AG04450 (cell line): ENCODE results near the gene GPX1. TPM values are rescaled to one million over a fixed set of nuclear protein-coding genes. Genes with fewer than 3 reads are reported as not detected.

Experiments
- CTCF ChIA-PET: fragments of 300-600, 350-600 bp; formaldehyde crosslinking; extraction: SDS; loops from one replicate; lab custom pipeline; 2022; ENCODE audit warnings: antibody characterized with exemption, inconsistent platforms; lab: Charles Lee
- POLR2A ChIA-PET: fragments of 350-600 bp; formaldehyde crosslinking; extraction: SDS; loops from one replicate; lab custom pipeline; 2021; ENCODE audit warnings: antibody characterized with exemption, inconsistent platforms; lab: Yijun Ruan, JAX
- DNase-seq: peaks from one replicate; pipeline ENCODE4 v3.0.0-alpha.2; 2011; ENCODE audit warnings: low read depth, low spot score
- H3K27ac ChIP-seq: one replicate; pipeline ENCODE4 v1.5.1; 2012; ENCODE audit warnings: low read depth, low read length, control low read depth
- H3K27me3 ChIP-seq: one replicate; pipeline ENCODE4 v1.6.0; 2012; ENCODE audit warnings: low read length; ENCODE audit not compliant: control insufficient read depth, insufficient read depth
- H3K4me3 ChIP-seq: 2 replicates; pipeline ENCODE4 v1.5.1; 2011; ENCODE audit warnings: mild to moderate bottlenecking, low read depth, low read length, control low read depth
- H3K9me3 ChIP-seq: 2 replicates; pipeline ENCODE4 v1.5.1; 2012; ENCODE audit warnings: low read length; ENCODE audit not compliant: control insufficient read depth, insufficient read depth
- polyA plus RNA-seq: library from polyadenylated mRNA; depleted of rRNA; stranded (reverse); fragments of >200 nt; gene quantifications from 2 replicates; pipeline ENCODE4 v1.2.3, GENCODE V29; 2011; rRNA removed
- TF ChIP-seq, protein P1 (sequence below): IDR thresholded peaks from 2 replicates; pipeline ENCODE4 v1.5.1; 2011; ENCODE audit warnings: low read depth, low read length, control low read depth, inconsistent platforms

Gene GPX1
- polyA plus RNA-seq, 1 experiment = 434 TPM

DNA sequence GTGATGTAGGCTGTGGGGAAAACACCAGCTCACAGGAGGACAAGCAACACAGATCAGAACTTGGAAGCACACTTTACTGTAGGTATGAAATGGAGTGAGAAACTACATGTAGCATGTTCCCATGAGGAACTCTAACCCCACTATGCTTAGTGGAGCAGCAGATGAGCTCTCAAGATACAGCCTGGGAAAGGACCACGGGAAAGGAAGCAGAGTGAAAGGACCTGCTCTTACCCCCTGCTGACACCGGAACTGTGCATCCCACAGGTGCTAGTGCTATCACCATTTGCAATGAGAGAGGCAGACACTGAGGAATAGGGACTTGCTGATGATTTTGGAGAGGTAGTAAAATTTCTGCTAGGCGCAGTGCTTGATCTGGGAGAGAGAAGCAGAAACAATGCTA is 46.9 kb downstream of the GPX1 start:
- ChIA-PET CTCF (interaction anchor here (0.6 kb wide), 1 partner anchor 361 kb away, joined by 3 read pairs; no protein-coding TSS in a partner anchor), POLR2A (no interaction called here)
- no peak for DNase-seq
- Histone ChIP-seq H3K4me3 (no peak overlapping the region), H3K27ac (no peak overlapping the region), H3K27me3 (no peaks in the 10 kb centered on the region), H3K9me3 (no peaks in the 10 kb centered on the region)
- TF ChIP-seq, protein P1, sequence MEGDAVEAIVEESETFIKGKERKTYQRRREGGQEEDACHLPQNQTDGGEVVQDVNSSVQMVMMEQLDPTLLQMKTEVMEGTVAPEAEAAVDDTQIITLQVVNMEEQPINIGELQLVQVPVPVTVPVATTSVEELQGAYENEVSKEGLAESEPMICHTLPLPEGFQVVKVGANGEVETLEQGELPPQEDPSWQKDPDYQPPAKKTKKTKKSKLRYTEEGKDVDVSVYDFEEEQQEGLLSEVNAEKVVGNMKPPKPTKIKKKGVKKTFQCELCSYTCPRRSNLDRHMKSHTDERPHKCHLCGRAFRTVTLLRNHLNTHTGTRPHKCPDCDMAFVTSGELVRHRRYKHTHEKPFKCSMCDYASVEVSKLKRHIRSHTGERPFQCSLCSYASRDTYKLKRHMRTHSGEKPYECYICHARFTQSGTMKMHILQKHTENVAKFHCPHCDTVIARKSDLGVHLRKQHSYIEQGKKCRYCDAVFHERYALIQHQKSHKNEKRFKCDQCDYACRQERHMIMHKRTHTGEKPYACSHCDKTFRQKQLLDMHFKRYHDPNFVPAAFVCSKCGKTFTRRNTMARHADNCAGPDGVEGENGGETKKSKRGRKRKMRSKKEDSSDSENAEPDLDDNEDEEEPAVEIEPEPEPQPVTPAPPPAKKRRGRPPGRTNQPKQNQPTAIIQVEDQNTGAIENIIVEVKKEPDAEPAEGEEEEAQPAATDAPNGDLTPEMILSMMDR = no peak

- no peak for DNase-seq
- CTCF ChIA-PET = no interaction called here
- TF ChIP-seq, protein P1 = no peak
- Histone ChIP-seq H3K27ac (no peak overlapping the region), H3K9me3 (no peaks in the 10 kb centered on the region), H3K27me3 (no peaks in the 10 kb centered on the region), H3K4me3 (no peak overlapping the region)
- POLR2A ChIA-PET = no interaction called here
Measured at GRCh38 chr3:49310677-49311076, 47.5 kb downstream of the GPX1 start.

Other genes starting within 250 kb of the GPX1 start
- gene USP19, start 237.5 kb downstream of the GPX1 start, polyA plus RNA-seq = 33.3 and 37.7 TPM in 2 replicates
- 470 and 674 TPM in 2 replicates for gene LAMB2, start 225.3 kb downstream of the GPX1 start, polyA plus RNA-seq
- gene CCDC71, start 192.0 kb downstream of the GPX1 start, polyA plus RNA-seq = 19.6 and 27.7 TPM in 2 replicates
- 20.7 and 21.2 TPM in 2 replicates for gene KLHDC8B, start 186.8 kb downstream of the GPX1 start, polyA plus RNA-seq
- gene C3orf62, start 81.1 kb downstream of the GPX1 start, polyA plus RNA-seq = 2.3 TPM in 2 replicates
- gene USP4, start 18.3 kb downstream of the GPX1 start, polyA plus RNA-seq = 78.4 and 80.4 TPM in 2 replicates
- 466 and 505 TPM in 2 replicates for gene RHOA, start 53.6 kb upstream of the GPX1 start, polyA plus RNA-seq
- gene TCTA, start 54.1 kb upstream of the GPX1 start, polyA plus RNA-seq = 30.4 and 32.0 TPM in 2 replicates
- gene AMT, start 64.1 kb upstream of the GPX1 start, polyA plus RNA-seq = 5.5 and 7.0 TPM in 2 replicates
- gene NICN1, start 71.0 kb upstream of the GPX1 start, polyA plus RNA-seq = 13.3 and 15.7 TPM in 2 replicates
- 29.5 and 34.2 TPM in 2 replicates for gene DAG1, start 111.9 kb upstream of the GPX1 start, polyA plus RNA-seq
- gene BSN, start 196.1 kb upstream of the GPX1 start, polyA plus RNA-seq = 0.01 TPM in 1 of 2 replicates, not detected in the other